Stimulated activated naive CD8-positive, alpha-beta T cell treated with anti-CD3 and anti-CD28 coated beads, Interleukin-15, amount 100 ng/mL, for 72 hours (primary cell): ENCODE measurements around the gene LRRC53.

Source experiments
- ATAC-seq: fragments of 150-1000 bp; cut with Tn5 transposase; 2 replicates; pipeline ENCODE4 v1.10.0; 2021; ENCODE audit warnings: mild to moderate bottlenecking, moderate library complexity
- DNase-seq, 2 donors: peaks; one replicate each; pipeline ENCODE4 v3.0.0; 2021 to 2022
- H3K27ac Mint-ChIP-seq, 2 donors: one replicate each; pipeline ENCODE4 v1.8.0; 2022; ENCODE audit warnings: mild to moderate bottlenecking in 2 of 2, mixed read lengths in 2 of 2, moderate library complexity in 2 of 2
- H3K27me3 Mint-ChIP-seq: one replicate; pipeline ENCODE4 v1.8.0; 2022; ENCODE audit warnings: mixed read lengths
- H3K4me1 Mint-ChIP-seq: one replicate; pipeline ENCODE4 v1.8.0; 2022; ENCODE audit warnings: mild to moderate bottlenecking, mixed read lengths
- H3K4me3 Mint-ChIP-seq, 2 donors: one replicate each; pipeline ENCODE4 v1.8.0; 2022; ENCODE audit warnings: mild to moderate bottlenecking in 2 of 2, mixed read lengths in 2 of 2, moderate library complexity in 1 of 2
- H3K9me3 Mint-ChIP-seq, 2 donors: one replicate each; pipeline ENCODE4 v1.8.0; 2022; ENCODE audit warnings: mixed read lengths in 2 of 2

Gene LRRC53

DNA sequence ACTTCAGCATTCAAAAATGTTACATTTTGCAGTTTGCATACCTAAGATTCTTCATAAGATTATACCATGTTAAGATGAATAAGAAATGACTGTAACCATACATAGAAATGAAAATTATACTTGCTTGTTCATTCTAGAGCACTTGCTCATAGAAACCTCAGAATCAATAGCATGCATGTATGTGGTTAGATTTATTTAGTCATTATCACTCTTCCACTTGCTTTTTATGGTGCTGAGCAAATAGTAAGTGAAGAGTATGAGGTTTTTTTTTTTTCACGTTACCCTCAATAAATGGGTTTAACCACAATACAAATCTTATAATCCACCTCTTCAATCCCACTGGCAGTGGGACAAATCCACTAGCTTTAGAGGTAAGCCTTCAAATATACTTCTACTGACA is 84.7 kb downstream of the LRRC53 start:
- Mint-ChIP-seq H3K27me3 (no peaks in the 10 kb centered on the region), H3K4me3 (no peak overlapping the region), H3K27ac (no peak overlapping the region), H3K9me3 (no peaks in the 10 kb centered on the region), H3K4me1 (no peaks in the 10 kb centered on the region)
- ATAC-seq (no peak), DNase-seq (no peak)

DNA sequence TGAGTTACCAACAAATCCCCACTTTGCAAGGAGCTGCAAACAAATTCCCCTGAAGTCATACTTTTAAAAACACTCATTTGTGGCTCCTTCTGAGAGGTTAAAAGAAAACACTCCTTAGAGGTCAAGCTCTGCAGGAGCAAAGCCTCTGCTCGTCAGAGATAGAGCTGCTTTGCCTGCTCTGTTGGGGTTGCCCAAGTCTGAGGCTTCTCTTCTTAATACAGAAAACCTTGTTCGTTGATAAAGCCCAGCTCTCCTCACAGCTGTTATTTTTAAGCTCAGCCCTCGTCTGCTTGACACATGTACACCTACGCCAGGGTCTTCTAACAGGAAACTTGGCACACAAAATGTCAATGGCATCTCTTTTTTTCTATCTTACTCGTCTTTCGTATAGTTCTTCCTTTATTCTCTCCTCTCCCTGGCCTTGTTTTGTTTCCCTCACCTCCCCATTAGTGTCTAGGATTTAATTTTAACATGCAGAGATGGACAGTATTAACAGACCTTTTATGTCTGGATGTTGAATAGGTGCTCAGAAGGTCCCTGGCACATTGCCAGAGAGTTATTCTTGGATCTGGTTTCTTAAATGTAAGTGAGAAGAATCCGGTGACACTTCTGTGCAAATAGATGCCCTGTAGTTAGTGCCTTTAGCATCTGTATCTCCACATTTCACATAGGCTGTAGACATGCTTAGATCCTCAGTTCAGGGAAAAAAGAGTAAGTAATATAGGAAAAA is 86.0 kb downstream of the LRRC53 start:
- Mint-ChIP-seq H3K4me1 (no peaks in the 10 kb centered on the region), H3K27me3 (no peaks in the 10 kb centered on the region), H3K27ac (no peak overlapping the region), H3K9me3 (no peaks in the 10 kb centered on the region), H3K4me3 (no peak overlapping the region)
- no peak for DNase-seq
- ATAC-seq = no peak

DNA sequence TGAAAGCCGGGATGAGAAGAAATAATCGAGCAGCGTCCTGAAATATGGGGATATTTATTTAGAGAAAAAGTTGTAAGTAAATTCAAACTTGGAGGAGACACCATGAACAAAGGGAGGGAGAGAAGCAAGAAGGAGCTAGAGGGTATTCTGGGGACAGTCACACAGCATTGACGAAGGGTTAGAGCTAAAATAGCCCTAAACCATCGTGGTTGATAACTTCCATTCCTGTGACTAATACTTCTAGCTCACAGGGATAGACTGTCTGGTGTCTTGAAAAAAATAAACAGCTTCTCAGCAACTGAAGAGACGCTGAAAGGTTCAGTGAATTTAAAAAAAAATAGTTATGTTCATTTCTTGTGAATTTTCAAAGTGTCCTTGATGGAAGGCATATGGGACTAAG is 86.7 kb downstream of the LRRC53 start:
- Mint-ChIP-seq H3K9me3 (no peaks in the 10 kb centered on the region), H3K27ac (no peak overlapping the region), H3K27me3 (no peaks in the 10 kb centered on the region), H3K4me3 (no peak overlapping the region), H3K4me1 (no peaks in the 10 kb centered on the region)
- DNase-seq (no peak), ATAC-seq (no peak)

DNA sequence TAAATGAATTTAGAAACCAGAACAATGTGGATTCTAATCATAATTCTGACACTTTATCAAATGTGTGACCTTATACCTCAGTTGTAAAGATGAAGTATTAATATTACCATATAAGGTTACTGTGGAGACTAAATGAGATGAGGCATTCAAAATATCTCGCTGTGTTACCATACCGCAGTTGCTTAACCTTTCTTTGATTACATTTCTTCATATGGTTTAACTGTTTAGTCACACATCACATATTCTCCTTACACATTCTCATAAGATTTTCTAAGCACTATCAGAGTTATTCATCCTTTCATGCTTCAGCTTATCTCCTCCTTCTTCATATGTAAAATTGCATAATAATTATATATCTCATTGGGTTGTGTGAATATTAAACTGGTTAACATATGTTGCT is 88.9 kb downstream of the LRRC53 start:
- Mint-ChIP-seq H3K4me1 (no peaks in the 10 kb centered on the region), H3K4me3 (no peak overlapping the region), H3K27me3 (no peaks in the 10 kb centered on the region), H3K9me3 (no peaks in the 10 kb centered on the region), H3K27ac (no peak overlapping the region)
- no peak for DNase-seq
- no peak for ATAC-seq

DNA sequence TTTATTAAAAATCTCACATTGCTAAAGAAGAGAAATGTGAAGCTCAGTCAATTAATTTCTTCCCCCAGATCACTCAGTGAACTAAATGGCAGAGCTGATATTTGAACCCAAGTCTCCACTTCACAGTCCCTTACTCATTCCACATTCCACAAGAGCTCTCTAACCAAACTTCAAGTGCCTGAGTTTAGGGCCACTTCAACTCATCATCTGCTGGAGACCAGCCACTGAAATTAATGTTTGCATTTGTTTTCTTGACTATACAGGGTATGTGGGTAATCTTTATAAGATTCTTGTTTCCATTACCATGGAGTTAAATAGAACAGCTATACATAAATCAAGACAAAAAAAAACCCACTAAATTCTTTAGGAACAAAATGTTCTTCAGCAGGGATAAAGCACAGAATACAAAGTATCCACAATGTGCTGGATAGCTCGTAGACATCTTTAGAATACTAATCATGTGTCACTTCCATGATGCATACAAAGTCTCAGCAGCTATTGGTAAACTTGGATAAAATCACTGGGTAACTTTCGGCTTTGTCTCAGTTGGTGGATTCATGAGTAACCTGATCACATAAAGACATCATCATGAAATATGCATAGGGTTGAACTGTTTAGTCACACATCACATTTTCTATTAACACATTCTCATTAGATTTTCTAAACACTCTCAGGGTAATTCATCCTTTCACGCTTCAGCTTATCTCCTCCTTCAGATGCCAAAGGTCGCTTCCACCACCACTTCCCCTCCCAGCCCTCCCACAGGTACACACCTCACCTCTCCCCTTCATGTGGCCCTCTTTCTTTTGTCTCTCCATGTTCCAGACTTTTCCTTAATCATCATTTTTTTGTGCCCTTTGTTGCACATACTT is 89.8 kb downstream of the LRRC53 start:
- DNase-seq = no peak
- no peaks in the 10 kb centered on the region for H3K27me3 Mint-ChIP-seq
- no peak for ATAC-seq
- no peaks in the 10 kb centered on the region for H3K9me3 Mint-ChIP-seq
- H3K4me3 Mint-ChIP-seq = no peak overlapping the region
- H3K27ac Mint-ChIP-seq = no peak overlapping the region
- no peaks in the 10 kb centered on the region for H3K4me1 Mint-ChIP-seq

DNA sequence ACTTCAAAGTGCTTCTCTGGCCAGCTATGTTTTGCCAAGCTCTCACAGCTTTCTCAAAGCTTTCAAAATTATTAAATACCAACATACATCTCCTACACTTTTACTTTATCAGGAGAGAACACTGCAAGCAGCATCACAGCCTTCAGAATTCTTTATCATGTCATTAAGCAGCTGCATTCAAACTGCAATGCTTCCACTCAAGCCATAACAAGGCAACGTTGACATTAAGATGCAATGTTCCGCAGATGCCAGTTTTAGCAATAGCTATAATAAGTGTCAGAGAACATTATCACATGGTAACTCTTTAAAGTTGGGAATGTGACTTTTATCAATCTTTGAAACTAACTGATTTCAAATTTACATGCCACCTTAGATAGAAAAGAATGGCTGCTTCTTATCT is 91.9 kb downstream of the LRRC53 start:
- ATAC-seq (no peak), DNase-seq (no peak)
- no peaks in the 10 kb centered on the region for H3K9me3 Mint-ChIP-seq
- no peak overlapping the region for H3K4me3 Mint-ChIP-seq
- no peak overlapping the region for H3K27ac Mint-ChIP-seq
- H3K4me1 Mint-ChIP-seq = no peaks in the 10 kb centered on the region
- no peaks in the 10 kb centered on the region for H3K27me3 Mint-ChIP-seq
